Measurements from ENCODE around the gene IDH2. TPM values are rescaled to one million over a fixed set of nuclear protein-coding genes. Genes with fewer than 3 reads are reported as not detected.

The IDH2 gene
- total RNA-seq, 2 donors from 2014 or later = 24.5 to 46.6 TPM

DNA sequence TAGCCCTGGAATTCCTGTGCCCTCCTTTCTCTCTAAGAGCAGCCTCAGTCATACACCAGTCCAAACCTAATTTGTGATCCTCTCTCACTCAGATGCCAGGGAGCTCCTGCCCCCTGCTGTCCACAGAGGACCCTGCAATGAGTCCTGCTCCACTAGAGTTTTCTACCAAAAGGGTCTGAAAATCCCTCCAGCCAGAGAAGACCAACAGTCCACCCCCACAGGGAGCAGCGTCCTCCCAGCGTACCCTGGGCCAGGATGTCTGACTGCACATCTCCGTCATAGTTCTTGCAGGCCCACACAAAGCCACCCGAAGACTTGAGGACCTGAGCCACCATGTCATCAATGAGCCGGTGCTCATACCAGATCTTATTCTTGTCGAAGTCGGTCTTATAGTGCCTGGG, 15.4 kb downstream of the IDH2 start:
- Histone ChIP-seq H3K9me3 (no peaks in the 10 kb centered on the region), H3K4me1 (ENCODE audit: control insufficient read depth in 1 of 2, low read depth in 2 of 2) (peaks cover 0 to 6% of the 10 kb centered on the region in 2 donors), H3K27ac (no peak overlapping the region), H3K4me3 (no peak overlapping the region), H3K27me3 (replicated peaks; ENCODE audit: insufficient read depth) (no peaks in the 10 kb centered on the region), H3K36me3 (peaks cover 20% of the 10 kb centered on the region)
- TF ChIP-seq, protein P1, sequence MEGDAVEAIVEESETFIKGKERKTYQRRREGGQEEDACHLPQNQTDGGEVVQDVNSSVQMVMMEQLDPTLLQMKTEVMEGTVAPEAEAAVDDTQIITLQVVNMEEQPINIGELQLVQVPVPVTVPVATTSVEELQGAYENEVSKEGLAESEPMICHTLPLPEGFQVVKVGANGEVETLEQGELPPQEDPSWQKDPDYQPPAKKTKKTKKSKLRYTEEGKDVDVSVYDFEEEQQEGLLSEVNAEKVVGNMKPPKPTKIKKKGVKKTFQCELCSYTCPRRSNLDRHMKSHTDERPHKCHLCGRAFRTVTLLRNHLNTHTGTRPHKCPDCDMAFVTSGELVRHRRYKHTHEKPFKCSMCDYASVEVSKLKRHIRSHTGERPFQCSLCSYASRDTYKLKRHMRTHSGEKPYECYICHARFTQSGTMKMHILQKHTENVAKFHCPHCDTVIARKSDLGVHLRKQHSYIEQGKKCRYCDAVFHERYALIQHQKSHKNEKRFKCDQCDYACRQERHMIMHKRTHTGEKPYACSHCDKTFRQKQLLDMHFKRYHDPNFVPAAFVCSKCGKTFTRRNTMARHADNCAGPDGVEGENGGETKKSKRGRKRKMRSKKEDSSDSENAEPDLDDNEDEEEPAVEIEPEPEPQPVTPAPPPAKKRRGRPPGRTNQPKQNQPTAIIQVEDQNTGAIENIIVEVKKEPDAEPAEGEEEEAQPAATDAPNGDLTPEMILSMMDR (IDR thresholded peaks at IDR 0.05) = peak; percentile 46
- DNase-seq (ENCODE audit: low spot score) (no peak), ATAC-seq (ENCODE audit: insufficient number of reproducible peaks, low FRiP score, low read depth) (no peak)

DNA sequence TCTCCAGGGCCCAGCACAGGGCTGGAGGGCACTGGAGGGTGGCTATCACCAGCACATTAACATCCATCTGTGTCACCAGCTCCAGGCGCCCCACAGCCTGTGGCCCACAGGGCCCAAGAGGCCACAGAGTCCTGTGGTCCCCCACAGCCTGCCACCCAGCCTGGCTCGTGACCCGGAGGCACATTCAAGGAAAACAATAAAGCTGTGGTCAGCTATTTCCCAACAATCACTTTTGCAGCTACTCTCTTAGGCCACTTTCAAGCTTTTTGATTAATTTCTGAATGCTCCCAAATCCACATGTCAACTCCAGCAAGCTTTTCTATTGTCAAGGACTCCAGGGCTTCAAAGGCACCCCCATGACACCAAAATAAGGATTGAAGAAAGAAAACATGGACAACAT, 16.7 kb downstream of the IDH2 start:
- TF ChIP-seq, protein P1 (IDR thresholded peaks at IDR 0.05) = no peak
- Histone ChIP-seq H3K27me3 (replicated peaks; ENCODE audit: insufficient read depth) (no peaks in the 10 kb centered on the region), H3K27ac (no peak overlapping the region), H3K36me3 (peaks cover 20% of the 10 kb centered on the region), H3K4me3 (no peak overlapping the region), H3K9me3 (no peaks in the 10 kb centered on the region), H3K4me1 (ENCODE audit: control insufficient read depth in 1 of 2, low read depth in 2 of 2) (peaks cover 0 to 6% of the 10 kb centered on the region in 2 donors)
- DNase-seq (ENCODE audit: low spot score) (no peak), ATAC-seq (ENCODE audit: insufficient number of reproducible peaks, low FRiP score, low read depth) (no peak)

DNA sequence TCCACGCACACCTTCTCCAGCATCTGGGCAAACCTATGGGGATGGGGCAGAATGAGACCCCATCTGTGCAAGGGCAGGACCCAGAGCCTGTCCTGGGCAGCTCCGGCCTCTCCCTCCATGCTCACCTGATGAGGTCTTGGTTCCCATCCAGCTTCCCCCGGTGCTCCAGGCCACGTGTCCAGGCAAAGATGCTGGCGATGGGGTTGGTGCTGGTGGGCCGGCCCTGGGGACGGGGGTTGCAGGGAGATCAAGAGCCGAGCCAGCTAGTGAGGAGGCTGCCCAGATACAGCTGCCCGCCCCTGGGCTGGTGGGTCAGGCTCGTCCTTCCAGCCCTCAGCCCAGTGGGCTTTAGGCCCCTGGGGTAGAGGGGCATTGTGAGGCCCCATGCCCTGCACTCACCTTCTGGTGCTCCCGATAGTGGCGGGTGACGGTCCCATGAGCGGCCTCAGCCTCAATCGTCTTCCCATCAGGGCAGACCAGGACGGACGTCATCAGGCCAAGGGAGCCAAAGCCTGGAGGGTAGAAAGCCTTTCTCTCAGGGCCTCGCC, 17.3 kb downstream of the IDH2 start:
- H3K27ac ChIP-seq = no peak overlapping the region
- H3K4me3 ChIP-seq = no peak overlapping the region
- peaks cover 20% of the 10 kb centered on the region for H3K36me3 ChIP-seq
- DNase-seq (ENCODE audit: low spot score) (no peak), ATAC-seq (ENCODE audit: insufficient number of reproducible peaks, low FRiP score, low read depth) (no peak)
- H3K9me3 ChIP-seq = no peaks in the 10 kb centered on the region
- H3K27me3 ChIP-seq (replicated peaks; ENCODE audit: insufficient read depth) = no peaks in the 10 kb centered on the region
- TF ChIP-seq, protein P1 (IDR thresholded peaks at IDR 0.05) = no peak
- H3K4me1 ChIP-seq (ENCODE audit: control insufficient read depth in 1 of 2, low read depth in 2 of 2) = peaks cover 0 to 6% of the 10 kb centered on the region in 2 donors

DNA sequence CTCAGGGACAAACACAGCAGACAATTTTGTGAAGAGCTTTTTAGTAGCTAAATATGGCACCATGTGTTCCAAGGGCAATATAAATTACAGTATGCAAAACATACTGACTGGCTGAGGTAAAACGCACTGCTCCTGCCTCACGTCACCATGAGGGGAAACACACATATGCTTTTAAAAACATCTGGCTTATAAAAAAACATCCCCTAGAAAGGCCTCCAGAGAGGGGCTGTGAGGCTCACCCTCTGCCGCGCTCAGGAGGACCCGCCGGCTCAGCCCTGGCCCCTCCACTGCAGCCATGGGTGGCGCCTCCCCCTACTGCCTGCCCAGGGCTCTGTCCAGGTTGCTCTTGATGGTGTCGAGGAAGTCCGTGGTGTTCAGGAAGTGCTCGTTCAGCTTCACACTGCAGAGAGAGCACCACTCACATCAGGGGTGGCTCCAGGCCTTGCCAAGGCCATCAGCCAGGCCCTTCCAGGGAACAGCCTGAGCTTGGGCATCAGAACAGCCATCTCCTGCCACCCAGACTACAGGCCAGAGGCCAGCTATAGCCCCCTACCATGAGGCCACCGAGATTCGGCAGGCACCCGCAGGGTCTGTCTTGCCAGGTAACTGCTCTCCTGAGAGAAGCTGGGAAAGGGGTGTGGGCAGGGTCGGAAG, 18.2 kb downstream of the IDH2 start:
- no peak for DNase-seq (ENCODE audit: low spot score)
- H3K4me3 ChIP-seq = no peak overlapping the region
- ATAC-seq (ENCODE audit: insufficient number of reproducible peaks, low FRiP score, low read depth) = no peak
- H3K36me3 ChIP-seq = peaks cover 20% of the 10 kb centered on the region
- H3K4me1 ChIP-seq (ENCODE audit: control insufficient read depth in 1 of 2, low read depth in 2 of 2) = peaks cover 0 to 6% of the 10 kb centered on the region in 2 donors
- H3K9me3 ChIP-seq = no peaks in the 10 kb centered on the region
- H3K27ac ChIP-seq = no peak overlapping the region
- no peaks in the 10 kb centered on the region for H3K27me3 ChIP-seq (replicated peaks; ENCODE audit: insufficient read depth)
- TF ChIP-seq, protein P1 (IDR thresholded peaks at IDR 0.05) = no peak

DNA sequence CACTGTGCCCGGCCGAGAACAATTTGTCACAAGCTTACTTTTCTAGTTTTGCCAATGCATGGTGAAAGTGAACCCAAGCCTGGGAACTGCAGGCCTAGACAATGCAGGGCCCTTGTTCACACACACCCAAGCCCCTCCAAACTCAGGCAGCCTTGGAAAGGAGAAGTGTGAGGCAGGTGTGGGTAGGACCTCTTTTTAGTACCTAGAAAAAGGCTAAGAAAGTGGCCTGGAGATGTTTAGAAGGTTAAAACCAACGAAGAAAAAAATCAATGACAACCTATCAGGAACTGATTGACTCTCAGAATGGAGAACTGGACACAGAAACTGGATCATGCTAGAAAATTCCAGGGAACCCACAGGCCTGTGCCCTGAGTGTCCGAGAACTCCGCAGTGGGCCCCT, 18.8 kb downstream of the IDH2 start:
- Histone ChIP-seq H3K27ac (no peak overlapping the region), H3K4me1 (ENCODE audit: control insufficient read depth in 1 of 2, low read depth in 2 of 2) (peaks cover 0 to 6% of the 10 kb centered on the region in 2 donors)
- ATAC-seq (ENCODE audit: insufficient number of reproducible peaks, low FRiP score, low read depth) = no peak

More for the DNA sequence above, 18.8 kb downstream of the IDH2 start:
- Histone ChIP-seq H3K4me3 (no peak overlapping the region), H3K27me3 (replicated peaks; ENCODE audit: insufficient read depth) (no peaks in the 10 kb centered on the region), H3K36me3 (peaks cover 20% of the 10 kb centered on the region), H3K9me3 (no peaks in the 10 kb centered on the region)
- no peak for DNase-seq (ENCODE audit: low spot score)
- TF ChIP-seq, protein P1 (IDR thresholded peaks at IDR 0.05) = no peak

All from thoracic aorta (tissue), 2 donors.